ENCODE results near the gene CPEB2. TPM values are rescaled to one million over a fixed set of nuclear protein-coding genes. Genes with fewer than 3 reads are reported as not detected.

CPEB2 gene
- total and polyA plus RNA-seq, 9 of the 15 experiments (the other 6 are each of a cell fraction or from before 2014, with no cell fraction given): 0.39 to 3.0 (median 1.4) TPM

DNA sequence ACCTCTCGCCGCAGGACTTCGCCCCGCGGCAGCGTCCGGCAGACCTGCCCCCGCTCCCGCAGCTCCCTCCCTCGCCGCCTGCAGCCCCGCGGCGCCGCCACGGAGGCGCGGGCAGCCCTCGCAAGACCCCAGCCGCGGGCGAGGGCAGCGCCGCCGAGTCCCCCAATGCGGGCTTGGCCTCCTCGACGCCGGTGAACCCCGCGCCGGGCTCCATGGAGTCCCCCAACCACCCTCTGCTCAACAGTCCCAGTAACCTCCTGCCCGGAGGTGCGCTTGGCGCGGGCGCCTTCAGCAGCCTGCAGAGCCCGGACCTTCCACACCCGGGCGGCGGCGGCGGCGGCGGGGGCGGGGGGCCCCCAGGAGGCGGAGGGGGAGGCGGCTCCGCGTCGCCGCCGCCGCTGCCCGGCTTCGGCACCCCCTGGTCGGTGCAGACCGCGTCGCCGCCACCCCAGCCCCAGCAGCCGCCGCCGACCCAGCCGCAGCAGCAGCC is 1.2 kb downstream of the CPEB2 start (continued):
- TF ChIP-seq, protein P1, sequence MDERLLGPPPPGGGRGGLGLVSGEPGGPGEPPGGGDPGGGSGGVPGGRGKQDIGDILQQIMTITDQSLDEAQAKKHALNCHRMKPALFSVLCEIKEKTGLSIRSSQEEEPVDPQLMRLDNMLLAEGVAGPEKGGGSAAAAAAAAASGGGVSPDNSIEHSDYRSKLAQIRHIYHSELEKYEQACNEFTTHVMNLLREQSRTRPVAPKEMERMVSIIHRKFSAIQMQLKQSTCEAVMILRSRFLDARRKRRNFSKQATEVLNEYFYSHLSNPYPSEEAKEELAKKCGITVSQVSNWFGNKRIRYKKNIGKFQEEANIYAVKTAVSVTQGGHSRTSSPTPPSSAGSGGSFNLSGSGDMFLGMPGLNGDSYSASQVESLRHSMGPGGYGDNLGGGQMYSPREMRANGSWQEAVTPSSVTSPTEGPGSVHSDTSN (CRISPR knock-in tag; IDR thresholded peaks at IDR 0.05; ENCODE audit: low read depth): no peak
- TF ChIP-seq, protein P1 (tag; conservative IDR thresholded peaks at IDR 0.05; ENCODE audit: low read depth): no peak
- TF ChIP-seq FIP1L1 (IDR thresholded peaks at IDR 0.05; ENCODE audit: low read depth, low read length, poor library complexity, severe bottlenecking) (peak; percentile 4), ZC3H4 (CRISPR knock-in tag; IDR thresholded peaks at IDR 0.05; ENCODE audit: borderline replicate concordance) (peak; percentile 71; the same call in 1 of the 2 replicates), HNRNPUL1 (IDR thresholded peaks at IDR 0.05; ENCODE audit: low read length) (no peak), NR2C2 (CRISPR knock-in tag; IDR thresholded peaks at IDR 0.05) (no peak), NR2C2 (tag; IDR thresholded peaks at IDR 0.05) (no peak), ZKSCAN8 (CRISPR knock-in tag; IDR thresholded peaks at IDR 0.05) (no peak), GATAD2B (IDR thresholded peaks at IDR 0.05; ENCODE audit: borderline replicate concordance) (peak; percentile 35; the same call in 1 of the 2 replicates), MAZ (CRISPR knock-in tag; conservative IDR thresholded peaks at IDR 0.05 in 1 of 2, IDR thresholded peaks at IDR 0.05 in 1 of 2) (peak in 1 of 2 experiments; percentile 26; a peak in 2 of 4 replicates), NR1H2 (CRISPR knock-in tag; IDR thresholded peaks at IDR 0.05) (no peak)
- TF ChIP-seq, protein P2, sequence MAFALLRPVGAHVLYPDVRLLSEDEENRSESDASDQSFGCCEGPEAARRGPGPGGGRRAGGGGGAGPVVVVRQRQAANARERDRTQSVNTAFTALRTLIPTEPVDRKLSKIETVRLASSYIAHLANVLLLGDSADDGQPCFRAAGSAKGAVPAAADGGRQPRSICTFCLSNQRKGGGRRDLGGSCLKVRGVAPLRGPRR (CRISPR knock-in tag; IDR thresholded peaks at IDR 0.05): no peak
- TF ChIP-seq, protein P3, sequence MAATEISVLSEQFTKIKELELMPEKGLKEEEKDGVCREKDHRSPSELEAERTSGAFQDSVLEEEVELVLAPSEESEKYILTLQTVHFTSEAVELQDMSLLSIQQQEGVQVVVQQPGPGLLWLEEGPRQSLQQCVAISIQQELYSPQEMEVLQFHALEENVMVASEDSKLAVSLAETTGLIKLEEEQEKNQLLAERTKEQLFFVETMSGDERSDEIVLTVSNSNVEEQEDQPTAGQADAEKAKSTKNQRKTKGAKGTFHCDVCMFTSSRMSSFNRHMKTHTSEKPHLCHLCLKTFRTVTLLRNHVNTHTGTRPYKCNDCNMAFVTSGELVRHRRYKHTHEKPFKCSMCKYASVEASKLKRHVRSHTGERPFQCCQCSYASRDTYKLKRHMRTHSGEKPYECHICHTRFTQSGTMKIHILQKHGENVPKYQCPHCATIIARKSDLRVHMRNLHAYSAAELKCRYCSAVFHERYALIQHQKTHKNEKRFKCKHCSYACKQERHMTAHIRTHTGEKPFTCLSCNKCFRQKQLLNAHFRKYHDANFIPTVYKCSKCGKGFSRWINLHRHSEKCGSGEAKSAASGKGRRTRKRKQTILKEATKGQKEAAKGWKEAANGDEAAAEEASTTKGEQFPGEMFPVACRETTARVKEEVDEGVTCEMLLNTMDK (IDR thresholded peaks at IDR 0.05; ENCODE audit: borderline replicate concordance, insufficient read depth, low read depth, low read length, poor library complexity, severe bottlenecking): no peak
- TF ChIP-seq, protein P4, sequence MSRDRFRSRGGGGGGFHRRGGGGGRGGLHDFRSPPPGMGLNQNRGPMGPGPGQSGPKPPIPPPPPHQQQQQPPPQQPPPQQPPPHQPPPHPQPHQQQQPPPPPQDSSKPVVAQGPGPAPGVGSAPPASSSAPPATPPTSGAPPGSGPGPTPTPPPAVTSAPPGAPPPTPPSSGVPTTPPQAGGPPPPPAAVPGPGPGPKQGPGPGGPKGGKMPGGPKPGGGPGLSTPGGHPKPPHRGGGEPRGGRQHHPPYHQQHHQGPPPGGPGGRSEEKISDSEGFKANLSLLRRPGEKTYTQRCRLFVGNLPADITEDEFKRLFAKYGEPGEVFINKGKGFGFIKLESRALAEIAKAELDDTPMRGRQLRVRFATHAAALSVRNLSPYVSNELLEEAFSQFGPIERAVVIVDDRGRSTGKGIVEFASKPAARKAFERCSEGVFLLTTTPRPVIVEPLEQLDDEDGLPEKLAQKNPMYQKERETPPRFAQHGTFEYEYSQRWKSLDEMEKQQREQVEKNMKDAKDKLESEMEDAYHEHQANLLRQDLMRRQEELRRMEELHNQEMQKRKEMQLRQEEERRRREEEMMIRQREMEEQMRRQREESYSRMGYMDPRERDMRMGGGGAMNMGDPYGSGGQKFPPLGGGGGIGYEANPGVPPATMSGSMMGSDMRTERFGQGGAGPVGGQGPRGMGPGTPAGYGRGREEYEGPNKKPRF (IDR thresholded peaks at IDR 0.05; ENCODE audit: low read depth, low read length): no peak
- TF ChIP-seq, protein P5, sequence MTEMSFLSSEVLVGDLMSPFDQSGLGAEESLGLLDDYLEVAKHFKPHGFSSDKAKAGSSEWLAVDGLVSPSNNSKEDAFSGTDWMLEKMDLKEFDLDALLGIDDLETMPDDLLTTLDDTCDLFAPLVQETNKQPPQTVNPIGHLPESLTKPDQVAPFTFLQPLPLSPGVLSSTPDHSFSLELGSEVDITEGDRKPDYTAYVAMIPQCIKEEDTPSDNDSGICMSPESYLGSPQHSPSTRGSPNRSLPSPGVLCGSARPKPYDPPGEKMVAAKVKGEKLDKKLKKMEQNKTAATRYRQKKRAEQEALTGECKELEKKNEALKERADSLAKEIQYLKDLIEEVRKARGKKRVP (CRISPR knock-in tag; IDR thresholded peaks at IDR 0.05): no peak
- TF ChIP-seq, protein P6, sequence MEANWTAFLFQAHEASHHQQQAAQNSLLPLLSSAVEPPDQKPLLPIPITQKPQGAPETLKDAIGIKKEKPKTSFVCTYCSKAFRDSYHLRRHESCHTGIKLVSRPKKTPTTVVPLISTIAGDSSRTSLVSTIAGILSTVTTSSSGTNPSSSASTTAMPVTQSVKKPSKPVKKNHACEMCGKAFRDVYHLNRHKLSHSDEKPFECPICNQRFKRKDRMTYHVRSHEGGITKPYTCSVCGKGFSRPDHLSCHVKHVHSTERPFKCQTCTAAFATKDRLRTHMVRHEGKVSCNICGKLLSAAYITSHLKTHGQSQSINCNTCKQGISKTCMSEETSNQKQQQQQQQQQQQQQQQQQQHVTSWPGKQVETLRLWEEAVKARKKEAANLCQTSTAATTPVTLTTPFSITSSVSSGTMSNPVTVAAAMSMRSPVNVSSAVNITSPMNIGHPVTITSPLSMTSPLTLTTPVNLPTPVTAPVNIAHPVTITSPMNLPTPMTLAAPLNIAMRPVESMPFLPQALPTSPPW (CRISPR knock-in tag; IDR thresholded peaks at IDR 0.05): peak; percentile 66
